HG03442 (cell line): Measurements from ENCODE around the gene MON1B.
A peak's percentile ranks its signal among the peaks of the same experiment; 100 is the strongest.
"Not testable (repeated sequence)": the region's sequence is repeated elsewhere in the genome, so short reads cannot be mapped to it uniquely, and the experiment has no call there.

Source experiments
- ATAC-seq: cut with Tn5 transposase; IDR thresholded peaks from one replicate; pipeline ENCODE4 v1.9.1; 2021; ENCODE audit warnings: mild to moderate bottlenecking, moderate library complexity; ENCODE audit not compliant: unreplicated experiment

Gene MON1B

GRCh38 chr16:77190478-77191258, at the start of gene MON1B:
Gene MON1B (plus strand): TSS chr16:77191190. CDS start chr16:77191486, 296 bp downstream.
- peak; percentile 96 for ATAC-seq

- ATAC-seq = no peak
Measured at GRCh38 chr16:77143364-77143763, 47.6 kb upstream of the MON1B start.

GRCh38 chr16:77148121-77148520, 42.9 kb upstream of the MON1B start:
- no peak for ATAC-seq

GRCh38 chr16:77157346-77158058, 33.5 kb upstream of the MON1B start:
- ATAC-seq = no peak

GRCh38 chr16:77158293-77158692, 32.7 kb upstream of the MON1B start:
- no peak for ATAC-seq

GRCh38 chr16:77165006-77165405, 26.0 kb upstream of the MON1B start:
- no peak for ATAC-seq

- not testable (repeated sequence) for ATAC-seq
Measured at GRCh38 chr16:77165536-77166236, 25.3 kb upstream of the MON1B start.

GRCh38 chr16:77166726-77167125, 24.3 kb upstream of the MON1B start:
- no peak for ATAC-seq

- no peak for ATAC-seq
Measured at GRCh38 chr16:77168901-77169300, 22.1 kb upstream of the MON1B start.

GRCh38 chr16:77169650-77170236, 21.2 kb upstream of the MON1B start:
- peak; percentile 70 for ATAC-seq

- ATAC-seq = no peak
Measured at GRCh38 chr16:77170805-77171204, 20.2 kb upstream of the MON1B start.

- ATAC-seq = peak; percentile 85
Measured at GRCh38 chr16:77171745-77172635, 19.0 kb upstream of the MON1B start.

- no peak for ATAC-seq
Measured at GRCh38 chr16:77172951-77173350, 18.0 kb upstream of the MON1B start.

GRCh38 chr16:77183137-77183536, 7.9 kb upstream of the MON1B start:
- no peak for ATAC-seq

GRCh38 chr16:77186298-77186697, 4.7 kb upstream of the MON1B start:
- not testable (repeated sequence) for ATAC-seq

GRCh38 chr16:77190190-77190477, 856 bp upstream of the MON1B start:
- no peak for ATAC-seq

- no peak for ATAC-seq
Measured at GRCh38 chr16:77191259-77191969, 424 bp downstream of the MON1B start.

GRCh38 chr16:77193377-77193776, 2.4 kb downstream of the MON1B start:
- ATAC-seq = no peak

GRCh38 chr16:77194295-77195231, 3.6 kb downstream of the MON1B start:
- ATAC-seq = no peak
